Neural cell (in vitro differentiated cells): ENCODE results near the gene ADGRL3. TPM values are rescaled to one million over a fixed set of nuclear protein-coding genes. Genes with fewer than 3 reads are reported as not detected.
"Not testable (repeated sequence)": the region's sequence is repeated elsewhere in the genome, so short reads cannot be mapped to it uniquely, and the experiment has no call there.

Experiments
- H2AFZ ChIP-seq: fragments of 200-600, 300-800 bp; sonication (generic), shearing (Covaris generic); 2 replicates; pipeline ENCODE4 v1.6.0; 2014; ENCODE audit warnings: low read depth, mild to moderate bottlenecking, antibody characterized with exemption, low read length, moderate library complexity
- H3F3A ChIP-seq: fragments of 200-600 bp; shearing (Covaris generic); 2 replicates; pipeline ENCODE4 v1.6.1; 2016; ENCODE audit warnings: mild to moderate bottlenecking, moderate library complexity, mixed read lengths, antibody characterized with exemption, low read length; ENCODE audit not compliant: insufficient read depth, poor library complexity, severe bottlenecking
- H3K27ac ChIP-seq: fragments of 200-600, 300-800 bp; sonication (generic), shearing (Covaris generic); 2 replicates; pipeline ENCODE4 v1.5.1; 2014; ENCODE audit warnings: mild to moderate bottlenecking, low read length, moderate library complexity
- H3K27me3 ChIP-seq: fragments of 300-800, 200-600 bp; sonication (generic), shearing (Covaris generic); 2 replicates; pipeline ENCODE4 v1.6.0; 2014; ENCODE audit warnings: mild to moderate bottlenecking, low read depth, low read length, moderate library complexity; ENCODE audit not compliant: insufficient read depth
- H3K36me3 ChIP-seq: fragments of 300-800, 200-600 bp; sonication (generic), shearing (Covaris generic); 2 replicates; pipeline ENCODE4 v1.5.1; 2014; ENCODE audit warnings: mild to moderate bottlenecking, antibody characterized with exemption, low read length, moderate library complexity; ENCODE audit not compliant: insufficient read depth
- H3K4me2 ChIP-seq: fragments of 300-800, 200-600 bp; sonication (generic), shearing (Covaris generic); 2 replicates; pipeline ENCODE4 v1.6.0; 2014; ENCODE audit warnings: mild to moderate bottlenecking, low read length
- H3K4me3 ChIP-seq: fragments of 300-800, 200-600 bp; sonication (generic), shearing (Covaris generic); 2 replicates; pipeline ENCODE4 v1.5.1; 2014; ENCODE audit warnings: mild to moderate bottlenecking, low read length, moderate library complexity
- H3K79me2 ChIP-seq: fragments of 200-600 bp; shearing (Covaris generic); replicated peaks from 2 replicates; pipeline ENCODE4 v1.6.0; 2014; ENCODE audit warnings: mild to moderate bottlenecking, low read length, moderate library complexity; ENCODE audit not compliant: insufficient read depth
- H3K9ac ChIP-seq: fragments of 300-800, 200-600 bp; sonication (generic), shearing (Covaris generic); 2 replicates; pipeline ENCODE4 v1.6.1; 2016; ENCODE audit warnings: mild to moderate bottlenecking, low read length, mixed read lengths
- H3K9me2 ChIP-seq: fragments of 200-600 bp; shearing (Covaris generic); 2 replicates; pipeline ENCODE4 v1.6.1; 2016; ENCODE audit warnings: mild to moderate bottlenecking, low read length, mixed read lengths; ENCODE audit not compliant: insufficient read depth
- H3K9me3 ChIP-seq: fragments of 200-600, 300-800 bp; sonication (generic), shearing (Covaris generic); 2 replicates; pipeline ENCODE4 v1.6.1; 2016; ENCODE audit warnings: mild to moderate bottlenecking, mixed run types, low read length, moderate library complexity, mixed read lengths
- H4K20me1 ChIP-seq: fragments of 200-600 bp; shearing (Covaris generic); 2 replicates; pipeline ENCODE4 v1.6.1; 2016; ENCODE audit warnings: mild to moderate bottlenecking, mixed run types; ENCODE audit not compliant: insufficient read depth
- EP300 ChIP-seq: fragments of 450-650 bp; conservative IDR thresholded peaks from 2 replicates; pipeline ENCODE4 v1.6.1; 2014; ENCODE audit warnings: antibody characterized with exemption, mild to moderate bottlenecking, moderate library complexity; ENCODE audit not compliant: poor library complexity, severe bottlenecking
- EZH2 ChIP-seq: fragments of 200-600, 300-800 bp; shearing (Covaris generic), sonication (generic); IDR thresholded peaks from 2 replicates; pipeline ENCODE4 v1.6.1; 2014; ENCODE audit warnings: antibody characterized with exemption, low read length, borderline replicate concordance, mild to moderate bottlenecking; ENCODE audit not compliant: insufficient read depth, poor library complexity, severe bottlenecking
- MXI1 ChIP-seq: fragments of 450-650 bp; conservative IDR thresholded peaks from 2 replicates; pipeline ENCODE4 v1.6.1; 2014; ENCODE audit warnings: antibody characterized with exemption, mild to moderate bottlenecking; ENCODE audit not compliant: poor library complexity, severe bottlenecking
- POLR2AphosphoS5 ChIP-seq: IDR thresholded peaks from 2 replicates; pipeline ENCODE4 v1.6.1; 2012
- RAD21 ChIP-seq: fragments of 450-650 bp; conservative IDR thresholded peaks from 2 replicates; pipeline ENCODE4 v1.6.1; 2014; ENCODE audit warnings: antibody characterized with exemption, mild to moderate bottlenecking, moderate library complexity
- SMC3 ChIP-seq: fragments of 450-650 bp; conservative IDR thresholded peaks from 2 replicates; pipeline ENCODE4 v1.6.1; 2014; ENCODE audit warnings: antibody characterized with exemption, mild to moderate bottlenecking, moderate library complexity; ENCODE audit not compliant: poor library complexity
- TAF1 ChIP-seq: IDR thresholded peaks from 2 replicates; pipeline ENCODE4 v1.6.1; 2012; ENCODE audit warnings: low read depth
- polyA plus RNA-seq: library from polyadenylated mRNA; depleted of rRNA; stranded (reverse); fragments of >200 nt; gene quantifications from 2 replicates; pipeline ENCODE4 v1.2.3, GENCODE V29; 2014
- TF ChIP-seq, protein P1 (sequence below): fragments of 450-650 bp; IDR thresholded peaks from 2 replicates; pipeline ENCODE4 v1.5.1; 2014; ENCODE audit warnings: antibody characterized with exemption, mild to moderate bottlenecking, moderate library complexity; ENCODE audit not compliant: poor library complexity, severe bottlenecking
- TF ChIP-seq, protein P2 (sequence below): IDR thresholded peaks from 2 replicates; pipeline ENCODE4 v1.6.1; 2012; ENCODE audit warnings: borderline replicate concordance

The ADGRL3 gene
- polyA plus RNA-seq, 1 donor from 2014 or later, result 99.4 TPM

DNA sequence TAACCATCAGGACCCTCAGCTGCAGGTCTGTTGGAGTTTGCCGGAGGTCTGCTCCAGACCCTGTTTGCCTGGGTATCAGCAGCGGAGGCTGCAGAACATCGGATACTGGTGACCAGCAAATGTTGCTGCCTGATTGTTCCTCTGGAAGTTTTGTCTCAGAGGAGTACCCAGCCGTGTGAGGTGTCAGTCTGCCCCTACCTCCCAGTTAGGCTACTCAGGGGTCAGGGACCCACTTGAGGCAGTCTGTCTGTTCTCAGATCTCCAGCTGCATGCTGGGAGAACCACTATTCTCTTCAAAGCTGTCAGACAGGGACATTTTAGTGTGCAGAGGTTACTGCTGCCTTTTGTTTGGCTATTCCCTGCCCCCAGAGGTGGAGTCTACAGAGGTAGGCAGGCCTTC is 559.8 kb downstream of the ADGRL3 start:
- H3K27ac ChIP-seq, H3F3A ChIP-seq, H3K9ac ChIP-seq, H3K9me3 ChIP-seq, H3K79me2 ChIP-seq, H3K4me2 ChIP-seq, H3K27me3 ChIP-seq, H4K20me1 ChIP-seq, H3K9me2 ChIP-seq, H3K4me3 ChIP-seq, H2AFZ ChIP-seq, H3K36me3 ChIP-seq: not testable (repeated sequence)

DNA sequence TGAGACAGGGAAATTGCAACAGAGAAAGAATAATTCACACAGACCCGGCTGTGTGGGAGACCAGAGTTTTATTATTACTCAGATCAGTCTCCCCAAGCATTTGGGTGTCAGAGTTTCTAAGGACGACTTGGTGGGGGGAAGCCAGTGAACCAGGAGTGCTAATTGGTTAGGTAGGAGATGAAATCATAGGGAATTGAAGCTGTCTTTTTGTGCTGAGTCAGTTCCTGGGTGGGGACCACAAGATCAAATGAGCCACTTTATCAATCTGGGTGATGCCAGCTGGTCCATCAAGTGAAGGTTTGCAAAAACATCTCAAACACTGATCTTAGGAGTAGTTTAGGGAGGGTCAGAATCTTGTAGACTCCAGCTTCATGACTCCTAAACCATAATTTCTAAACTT is 560.7 kb downstream of the ADGRL3 start:
- H3K9ac ChIP-seq, result no peak overlapping the region
- no peaks in the 10 kb centered on the region for H3K9me2 ChIP-seq
- TF ChIP-seq POLR2AphosphoS5, result no peak
- no peak for TF ChIP-seq MXI1
- TF ChIP-seq, protein P1, sequence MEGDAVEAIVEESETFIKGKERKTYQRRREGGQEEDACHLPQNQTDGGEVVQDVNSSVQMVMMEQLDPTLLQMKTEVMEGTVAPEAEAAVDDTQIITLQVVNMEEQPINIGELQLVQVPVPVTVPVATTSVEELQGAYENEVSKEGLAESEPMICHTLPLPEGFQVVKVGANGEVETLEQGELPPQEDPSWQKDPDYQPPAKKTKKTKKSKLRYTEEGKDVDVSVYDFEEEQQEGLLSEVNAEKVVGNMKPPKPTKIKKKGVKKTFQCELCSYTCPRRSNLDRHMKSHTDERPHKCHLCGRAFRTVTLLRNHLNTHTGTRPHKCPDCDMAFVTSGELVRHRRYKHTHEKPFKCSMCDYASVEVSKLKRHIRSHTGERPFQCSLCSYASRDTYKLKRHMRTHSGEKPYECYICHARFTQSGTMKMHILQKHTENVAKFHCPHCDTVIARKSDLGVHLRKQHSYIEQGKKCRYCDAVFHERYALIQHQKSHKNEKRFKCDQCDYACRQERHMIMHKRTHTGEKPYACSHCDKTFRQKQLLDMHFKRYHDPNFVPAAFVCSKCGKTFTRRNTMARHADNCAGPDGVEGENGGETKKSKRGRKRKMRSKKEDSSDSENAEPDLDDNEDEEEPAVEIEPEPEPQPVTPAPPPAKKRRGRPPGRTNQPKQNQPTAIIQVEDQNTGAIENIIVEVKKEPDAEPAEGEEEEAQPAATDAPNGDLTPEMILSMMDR, result no peak
- TF ChIP-seq RAD21, result no peak
- TF ChIP-seq, protein P2, sequence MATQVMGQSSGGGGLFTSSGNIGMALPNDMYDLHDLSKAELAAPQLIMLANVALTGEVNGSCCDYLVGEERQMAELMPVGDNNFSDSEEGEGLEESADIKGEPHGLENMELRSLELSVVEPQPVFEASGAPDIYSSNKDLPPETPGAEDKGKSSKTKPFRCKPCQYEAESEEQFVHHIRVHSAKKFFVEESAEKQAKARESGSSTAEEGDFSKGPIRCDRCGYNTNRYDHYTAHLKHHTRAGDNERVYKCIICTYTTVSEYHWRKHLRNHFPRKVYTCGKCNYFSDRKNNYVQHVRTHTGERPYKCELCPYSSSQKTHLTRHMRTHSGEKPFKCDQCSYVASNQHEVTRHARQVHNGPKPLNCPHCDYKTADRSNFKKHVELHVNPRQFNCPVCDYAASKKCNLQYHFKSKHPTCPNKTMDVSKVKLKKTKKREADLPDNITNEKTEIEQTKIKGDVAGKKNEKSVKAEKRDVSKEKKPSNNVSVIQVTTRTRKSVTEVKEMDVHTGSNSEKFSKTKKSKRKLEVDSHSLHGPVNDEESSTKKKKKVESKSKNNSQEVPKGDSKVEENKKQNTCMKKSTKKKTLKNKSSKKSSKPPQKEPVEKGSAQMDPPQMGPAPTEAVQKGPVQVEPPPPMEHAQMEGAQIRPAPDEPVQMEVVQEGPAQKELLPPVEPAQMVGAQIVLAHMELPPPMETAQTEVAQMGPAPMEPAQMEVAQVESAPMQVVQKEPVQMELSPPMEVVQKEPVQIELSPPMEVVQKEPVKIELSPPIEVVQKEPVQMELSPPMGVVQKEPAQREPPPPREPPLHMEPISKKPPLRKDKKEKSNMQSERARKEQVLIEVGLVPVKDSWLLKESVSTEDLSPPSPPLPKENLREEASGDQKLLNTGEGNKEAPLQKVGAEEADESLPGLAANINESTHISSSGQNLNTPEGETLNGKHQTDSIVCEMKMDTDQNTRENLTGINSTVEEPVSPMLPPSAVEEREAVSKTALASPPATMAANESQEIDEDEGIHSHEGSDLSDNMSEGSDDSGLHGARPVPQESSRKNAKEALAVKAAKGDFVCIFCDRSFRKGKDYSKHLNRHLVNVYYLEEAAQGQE, result no peak
- no peak for TF ChIP-seq TAF1
- TF ChIP-seq EP300, result no peak
- no peak for TF ChIP-seq EZH2
- no peak for TF ChIP-seq SMC3
- no peaks in the 10 kb centered on the region for H3K36me3 ChIP-seq
- no peak overlapping the region for H3K4me3 ChIP-seq
- no peaks in the 10 kb centered on the region for H3K79me2 ChIP-seq
- H3F3A ChIP-seq, result no peaks in the 10 kb centered on the region
- no peak overlapping the region for H3K27ac ChIP-seq
- no peak overlapping the region for H2AFZ ChIP-seq
- H3K9me3 ChIP-seq, result no peaks in the 10 kb centered on the region
- H3K27me3 ChIP-seq, result no peaks in the 10 kb centered on the region
- H3K4me2 ChIP-seq, result no peak overlapping the region
- no peaks in the 10 kb centered on the region for H4K20me1 ChIP-seq
